Erythroblast (primary cell): ENCODE data around the gene SSTR4.

Experiments used
- GATA1 ChIP-seq: IDR thresholded peaks from 2 replicates; pipeline ENCODE4 v1.6.1; 2011; ENCODE audit warnings: low read depth, mild to moderate bottlenecking, control low read depth, low read length, moderate library complexity
- POLR2A ChIP-seq: IDR thresholded peaks from 2 replicates; pipeline ENCODE4 v1.6.1; 2011; ENCODE audit warnings: mild to moderate bottlenecking, low read length

DNA sequence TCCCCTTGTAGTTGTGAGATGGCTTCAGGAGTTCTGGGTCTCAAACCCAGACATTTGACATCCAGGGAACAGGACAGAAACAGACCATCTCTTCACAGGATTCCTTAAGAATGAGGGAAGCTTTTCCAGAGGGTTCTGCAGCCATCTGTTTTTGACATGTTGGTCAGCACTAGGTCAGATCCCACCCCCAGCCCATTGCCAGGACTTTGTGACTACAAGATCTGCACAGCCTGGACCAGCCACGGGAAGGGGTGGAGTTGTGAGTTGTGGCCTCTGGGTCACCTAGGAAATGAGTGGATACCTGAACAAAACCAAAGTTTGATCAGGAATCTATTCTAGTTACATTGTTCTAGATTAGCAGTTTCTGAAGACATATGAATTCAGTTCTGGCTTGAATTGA lies 39.2 kb upstream of the SSTR4 start:
- TF ChIP-seq POLR2A (no peak), GATA1 (no peak)
